Endodermal cell (in vitro differentiated cells): ENCODE results near the gene COL4A2. TPM values are rescaled to one million over a fixed set of nuclear protein-coding genes. Genes with fewer than 3 reads are reported as not detected.

ENCODE experiments used
- DNase-seq: peaks from one replicate; pipeline ENCODE4 v3.0.0-alpha.2; 2017
- H3K27ac ChIP-seq: 2 replicates; pipeline ENCODE4 v1.5.1; 2013; ENCODE audit warnings: mild to moderate bottlenecking, low read depth, low read length, moderate library complexity
- H3K27me3 ChIP-seq: 2 replicates; pipeline ENCODE4 v1.6.1; 2013; ENCODE audit warnings: mild to moderate bottlenecking, low read length, moderate library complexity; ENCODE audit not compliant: insufficient read depth, control insufficient read depth, poor library complexity, severe bottlenecking
- H3K36me3 ChIP-seq: 2 replicates; pipeline ENCODE4 v1.7.0; 2013; ENCODE audit warnings: mild to moderate bottlenecking, low read length, moderate library complexity; ENCODE audit not compliant: control insufficient read depth, insufficient read depth
- H3K4me1 ChIP-seq: one replicate; pipeline ENCODE4 v1.7.0; 2013; ENCODE audit warnings: low read length; ENCODE audit not compliant: control insufficient read depth, insufficient read depth
- H3K4me3 ChIP-seq: 2 replicates; pipeline ENCODE4 v1.5.1; 2013; ENCODE audit warnings: mild to moderate bottlenecking, low read length, moderate library complexity
- H3K9ac ChIP-seq: 2 replicates; pipeline ENCODE4 v1.6.1; 2013; ENCODE audit warnings: mild to moderate bottlenecking, low read length, moderate library complexity; ENCODE audit not compliant: poor library complexity, severe bottlenecking; ENCODE audit errors: extremely low read depth
- H3K9me3 ChIP-seq: 2 replicates; pipeline ENCODE4 v1.6.1; 2013; ENCODE audit warnings: mild to moderate bottlenecking, low read length, moderate library complexity; ENCODE audit not compliant: control insufficient read depth
- H3K27ac Mint-ChIP-seq: 2 replicates; pipeline ENCODE4 v1.8.0; 2020; ENCODE audit warnings: mixed read lengths
- H3K27me3 Mint-ChIP-seq: 2 replicates; pipeline ENCODE4 v1.8.0; 2021; ENCODE audit warnings: mild to moderate bottlenecking, mixed read lengths; ENCODE audit not compliant: insufficient read depth
- H3K36me3 Mint-ChIP-seq: 2 replicates; pipeline ENCODE4 v1.8.0; 2020; ENCODE audit warnings: low read depth, mixed read lengths
- H3K4me1 Mint-ChIP-seq: 2 replicates; pipeline ENCODE4 v1.8.0; 2020; ENCODE audit warnings: mixed read lengths
- H3K4me3 Mint-ChIP-seq: 2 replicates; pipeline ENCODE4 v1.8.0; 2020; ENCODE audit warnings: mild to moderate bottlenecking, moderate library complexity, mixed read lengths
- H3K9me3 Mint-ChIP-seq: 2 replicates; pipeline ENCODE4 v1.8.0; 2020; ENCODE audit warnings: mild to moderate bottlenecking, mixed read lengths
- WGBS, 2 experiments: methylation state at CpG; one replicate each; pipeline versions ENCODE4 v1.1.5 to v1.1.7; 2013; ENCODE audit warnings: missing lambda C conversion rate in 2 of 2, mixed read lengths in 1 of 2; ENCODE audit not compliant: insufficient coverage in 1 of 2, insufficient read length in 1 of 2; 5-methylcytosine and 5-hydroxymethylcytosine counted together
- total RNA-seq, 2 donors: library from RNA; stranded (reverse); fragmentation: NEBNext Ultra II Directional in 1 of 2; extraction: Animal tissue kit (Norgen Biotek cat#: 25700) in 1 of 2; gene quantifications; 2 replicates in 1 of 2; 3 replicates in 1 of 2; pipeline ENCODE4 v1.2.1, GENCODE V29; 2021
- TF ChIP-seq, protein P1 (sequence below): fragments of 200-600 bp; sonication (generic); conservative IDR thresholded peaks from 2 replicates; pipeline ENCODE4 v1.5.0; 2021; ENCODE audit warnings: antibody characterized with exemption, mild to moderate bottlenecking

The COL4A2 gene
- total RNA-seq, 2 donors from 2014 or later: 388 to 398 TPM

DNA sequence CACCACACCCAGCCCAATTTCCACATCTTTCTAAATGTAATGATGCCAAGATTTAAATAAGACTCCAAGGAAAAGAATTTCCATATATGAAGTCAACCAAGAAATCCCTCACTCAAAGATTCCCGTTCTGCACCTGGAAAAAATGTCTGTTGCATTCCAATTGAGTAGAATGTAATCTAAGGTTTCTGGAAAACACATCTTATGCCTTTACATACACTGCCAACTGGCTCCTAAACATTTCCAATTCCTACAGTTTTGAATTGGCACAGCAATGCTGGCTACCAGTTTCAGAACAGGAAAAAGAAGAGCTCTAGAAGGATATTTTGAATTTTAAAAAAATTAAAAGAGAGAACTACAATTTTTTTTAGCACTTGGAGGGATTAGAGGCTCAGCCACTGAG lies 43.0 kb downstream of the COL4A2 start:
- TF ChIP-seq, protein P1, sequence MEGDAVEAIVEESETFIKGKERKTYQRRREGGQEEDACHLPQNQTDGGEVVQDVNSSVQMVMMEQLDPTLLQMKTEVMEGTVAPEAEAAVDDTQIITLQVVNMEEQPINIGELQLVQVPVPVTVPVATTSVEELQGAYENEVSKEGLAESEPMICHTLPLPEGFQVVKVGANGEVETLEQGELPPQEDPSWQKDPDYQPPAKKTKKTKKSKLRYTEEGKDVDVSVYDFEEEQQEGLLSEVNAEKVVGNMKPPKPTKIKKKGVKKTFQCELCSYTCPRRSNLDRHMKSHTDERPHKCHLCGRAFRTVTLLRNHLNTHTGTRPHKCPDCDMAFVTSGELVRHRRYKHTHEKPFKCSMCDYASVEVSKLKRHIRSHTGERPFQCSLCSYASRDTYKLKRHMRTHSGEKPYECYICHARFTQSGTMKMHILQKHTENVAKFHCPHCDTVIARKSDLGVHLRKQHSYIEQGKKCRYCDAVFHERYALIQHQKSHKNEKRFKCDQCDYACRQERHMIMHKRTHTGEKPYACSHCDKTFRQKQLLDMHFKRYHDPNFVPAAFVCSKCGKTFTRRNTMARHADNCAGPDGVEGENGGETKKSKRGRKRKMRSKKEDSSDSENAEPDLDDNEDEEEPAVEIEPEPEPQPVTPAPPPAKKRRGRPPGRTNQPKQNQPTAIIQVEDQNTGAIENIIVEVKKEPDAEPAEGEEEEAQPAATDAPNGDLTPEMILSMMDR: no peak
- Mint-ChIP-seq H3K36me3 (peaks cover 25% of the 10 kb centered on the region), H3K27ac (no peak overlapping the region)

GRCh38 chr13:110350509-110350908 lies 43.4 kb downstream of the COL4A2 start:
- no peaks in the 10 kb centered on the region for H3K27me3 ChIP-seq
- Mint-ChIP-seq H3K9me3 (no peaks in the 10 kb centered on the region), H3K4me1 (peaks cover 33% of the 10 kb centered on the region), H3K27me3 (no peaks in the 10 kb centered on the region), H3K36me3 (peaks cover 21% of the 10 kb centered on the region), H3K27ac (no peak overlapping the region), H3K4me3 (no peak overlapping the region)
- H3K4me1 ChIP-seq: no peaks in the 10 kb centered on the region
- H3K27ac ChIP-seq: no peak overlapping the region
- H3K36me3 ChIP-seq: peaks cover 33% of the 10 kb centered on the region
- no peak overlapping the region for H3K9ac ChIP-seq
- no peak for DNase-seq
- WGBS, 2 experiments: 93 to 100% methylated on average over 3 of the region's 3 CpGs
- no peaks in the 10 kb centered on the region for H3K9me3 ChIP-seq
- TF ChIP-seq, protein P1: no peak
- no peak overlapping the region for H3K4me3 ChIP-seq

More for the DNA sequence above, 43.0 kb downstream of the COL4A2 start:
- WGBS, 2 experiments: 100% methylated on average over 1 of the region's 1 CpG; no CpG with 5 or more reads in 1 of the 2 experiments
- Mint-ChIP-seq H3K9me3 (no peaks in the 10 kb centered on the region), H3K4me3 (no peak overlapping the region), H3K4me1 (peaks cover 31% of the 10 kb centered on the region), H3K27me3 (no peaks in the 10 kb centered on the region)
- Histone ChIP-seq H3K36me3 (peaks cover 37% of the 10 kb centered on the region), H3K27me3 (no peaks in the 10 kb centered on the region), H3K4me1 (no peaks in the 10 kb centered on the region), H3K4me3 (no peak overlapping the region), H3K9me3 (no peaks in the 10 kb centered on the region), H3K27ac (no peak overlapping the region), H3K9ac (no peak overlapping the region)
- DNase-seq: no peak

DNA sequence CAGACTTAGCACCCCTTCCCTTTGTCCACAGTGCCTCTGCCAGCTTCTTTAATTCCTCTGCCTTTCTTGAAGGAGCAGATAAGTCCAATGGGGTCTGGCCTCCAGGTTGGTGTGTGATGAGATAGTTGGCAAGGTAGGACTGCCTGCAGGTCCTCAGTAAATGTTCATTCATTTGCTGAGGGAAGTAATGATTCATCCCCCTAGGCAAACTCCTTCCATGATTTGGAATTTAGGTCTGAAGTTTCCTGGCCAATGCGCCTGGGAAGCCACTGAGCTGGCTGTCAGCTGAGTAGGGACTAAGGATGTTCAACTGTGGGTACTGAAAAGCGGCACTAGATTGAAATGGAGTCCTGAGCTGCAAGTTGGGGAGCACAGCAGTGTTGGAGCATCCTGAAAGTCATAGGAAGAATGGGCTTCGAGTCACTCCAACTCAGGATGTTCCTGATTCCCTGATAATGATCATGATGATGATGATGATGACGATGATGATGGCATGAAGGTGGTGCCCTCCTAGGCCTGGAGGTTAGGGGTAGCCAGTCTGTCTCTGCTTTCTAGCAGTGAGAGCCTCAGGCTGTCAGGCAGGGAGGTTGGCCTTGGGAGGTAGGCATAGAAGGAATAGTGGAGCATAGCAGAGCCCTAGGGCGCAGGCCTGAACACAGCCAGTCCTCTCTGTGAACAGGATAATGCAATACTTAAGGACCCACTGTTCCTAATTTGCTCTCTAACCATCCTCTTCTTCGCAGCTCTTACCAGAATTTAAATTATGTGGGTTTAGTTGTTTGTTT lies 44.7 kb downstream of the COL4A2 start:
- H3K36me3 ChIP-seq: peaks cover 29% of the 10 kb centered on the region
- TF ChIP-seq, protein P1: no peak
- H3K36me3 Mint-ChIP-seq: peaks cover 28% of the 10 kb centered on the region
- H3K4me3 Mint-ChIP-seq: no peak overlapping the region
- no peak overlapping the region for H3K27ac Mint-ChIP-seq
- no peaks in the 10 kb centered on the region for H3K9me3 Mint-ChIP-seq
- WGBS, 2 experiments: 96 to 100% methylated on average over 2 to 5 of the region's 6 CpGs
- peaks cover 34% of the 10 kb centered on the region for H3K4me1 Mint-ChIP-seq
- no peak overlapping the region for H3K27ac ChIP-seq
- H3K9ac ChIP-seq: no peak overlapping the region
- no peaks in the 10 kb centered on the region for H3K4me1 ChIP-seq
- H3K9me3 ChIP-seq: no peaks in the 10 kb centered on the region
- H3K27me3 ChIP-seq: no peaks in the 10 kb centered on the region
- no peaks in the 10 kb centered on the region for H3K27me3 Mint-ChIP-seq
- DNase-seq: no peak
- H3K4me3 ChIP-seq: no peak overlapping the region
